A673 (cell line): ENCODE data around the gene FRMD6.

ENCODE experiments used
- CTCF ChIP-seq: fragments of 300-800, 200-600 bp; sonication (generic); conservative IDR thresholded peaks from 2 replicates; pipeline ENCODE4 v1.5.1; 2017; ENCODE audit warnings: low read depth, mild to moderate bottlenecking, antibody characterized with exemption, low read length, moderate library complexity, mixed read lengths
- EZH2 ChIP-seq: fragments of 200-600 bp; sonication (generic); IDR thresholded peaks from 2 replicates; pipeline ENCODE4 v1.6.1; 2017; ENCODE audit warnings: borderline replicate concordance, low read depth, mild to moderate bottlenecking, mixed read lengths, antibody characterized with exemption, low read length; ENCODE audit not compliant: poor library complexity, severe bottlenecking

GRCh38 chr14:51680031-51680430 lies 28.3 kb downstream of the FRMD6 start:
- TF ChIP-seq CTCF: no peak
- TF ChIP-seq EZH2: no peak
